HG03196 (cell line): ENCODE results near the gene ARIH1.

ENCODE experiments used
- ATAC-seq: cut with Tn5 transposase; IDR thresholded peaks from one replicate; pipeline ENCODE4 v1.9.1; 2021; ENCODE audit not compliant: unreplicated experiment

Gene ARIH1

DNA sequence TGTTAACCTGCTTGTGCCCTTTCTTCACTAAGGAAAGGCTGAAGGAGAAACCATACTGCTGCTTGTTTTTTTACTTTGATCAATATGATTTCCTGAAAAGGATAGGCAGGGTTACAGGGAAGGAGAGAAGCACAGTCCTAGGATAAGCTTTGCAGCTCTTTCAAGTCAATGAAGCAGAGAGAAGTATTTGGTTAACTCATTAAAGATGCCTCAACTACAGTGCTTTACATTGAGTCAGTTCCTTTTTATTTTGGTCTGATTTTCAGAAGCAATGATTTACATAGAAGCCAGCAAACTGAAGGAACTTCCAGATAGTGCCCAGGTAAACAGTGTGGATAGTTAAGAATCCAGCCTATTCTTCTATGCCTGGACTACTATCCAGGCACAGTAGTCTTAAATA lies 64.8 kb downstream of the ARIH1 start:
- ATAC-seq, result no peak

DNA sequence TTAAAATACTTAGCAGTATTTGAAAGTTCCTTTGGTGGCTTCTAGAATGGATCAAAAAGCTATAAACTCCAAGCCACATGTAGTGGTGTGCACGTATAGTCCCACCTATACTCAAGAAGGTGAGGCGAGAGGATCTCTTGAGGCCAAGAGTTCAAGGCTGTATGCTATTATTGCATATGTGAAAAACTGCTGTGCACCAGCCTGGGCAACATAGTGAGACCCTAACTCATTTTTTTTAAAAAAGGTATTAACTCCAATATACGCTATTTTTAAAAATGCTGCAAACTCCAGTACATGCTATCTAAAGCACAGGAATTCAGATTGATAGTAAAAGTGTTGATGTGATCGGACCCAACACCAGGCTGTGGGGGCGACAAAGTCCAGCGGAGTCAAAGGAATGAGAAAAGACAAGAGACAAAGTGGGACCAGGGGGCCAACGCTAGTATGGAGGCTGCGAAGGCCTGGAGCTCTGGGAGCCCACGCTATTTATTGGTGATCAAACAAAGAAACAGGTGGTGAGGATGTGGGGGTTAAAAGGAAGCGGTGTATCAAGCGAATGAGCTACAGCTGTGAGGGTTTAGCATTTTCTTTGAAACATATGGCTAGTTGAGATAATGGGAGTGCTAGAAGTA lies 66.6 kb downstream of the ARIH1 start:
- ATAC-seq, result no peak

DNA sequence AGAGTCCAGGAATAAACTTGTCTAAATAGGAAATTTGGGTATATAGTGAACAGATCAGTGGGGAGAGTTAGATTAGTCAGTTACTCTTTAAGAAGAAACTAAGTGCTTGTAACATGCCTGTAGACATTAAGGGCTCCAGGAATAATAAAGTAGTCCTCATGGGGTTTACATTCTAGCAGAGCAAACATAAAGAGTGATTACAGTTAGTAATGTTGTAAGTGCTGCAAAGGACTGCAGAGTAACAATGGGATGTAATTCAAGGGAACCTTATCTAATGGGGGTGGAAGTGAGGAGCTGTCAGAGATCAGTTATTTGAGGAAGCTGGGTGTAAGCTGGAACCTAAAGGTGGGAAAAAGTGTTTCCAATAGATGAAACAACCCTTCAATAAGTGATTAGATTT lies 67.5 kb downstream of the ARIH1 start:
- no peak for ATAC-seq

DNA sequence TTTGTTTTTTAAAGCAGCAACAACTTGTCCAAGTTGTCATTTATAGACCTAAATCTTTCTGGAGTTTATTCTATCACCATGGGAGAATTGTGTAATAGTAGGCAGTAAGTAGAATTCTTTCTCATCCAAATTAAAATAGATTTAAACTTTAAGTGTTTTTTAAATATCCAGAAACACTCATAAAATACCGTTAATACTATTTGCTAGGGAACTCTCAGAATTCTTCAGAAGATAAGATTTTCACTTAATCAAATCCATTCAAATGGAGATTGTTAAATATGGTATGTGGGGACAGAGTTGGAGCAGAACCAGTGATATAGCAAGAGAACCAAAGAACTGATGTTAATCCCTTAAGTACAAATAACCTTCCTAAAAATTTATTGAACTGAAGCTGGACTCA lies 71.0 kb downstream of the ARIH1 start:
- no peak for ATAC-seq

DNA sequence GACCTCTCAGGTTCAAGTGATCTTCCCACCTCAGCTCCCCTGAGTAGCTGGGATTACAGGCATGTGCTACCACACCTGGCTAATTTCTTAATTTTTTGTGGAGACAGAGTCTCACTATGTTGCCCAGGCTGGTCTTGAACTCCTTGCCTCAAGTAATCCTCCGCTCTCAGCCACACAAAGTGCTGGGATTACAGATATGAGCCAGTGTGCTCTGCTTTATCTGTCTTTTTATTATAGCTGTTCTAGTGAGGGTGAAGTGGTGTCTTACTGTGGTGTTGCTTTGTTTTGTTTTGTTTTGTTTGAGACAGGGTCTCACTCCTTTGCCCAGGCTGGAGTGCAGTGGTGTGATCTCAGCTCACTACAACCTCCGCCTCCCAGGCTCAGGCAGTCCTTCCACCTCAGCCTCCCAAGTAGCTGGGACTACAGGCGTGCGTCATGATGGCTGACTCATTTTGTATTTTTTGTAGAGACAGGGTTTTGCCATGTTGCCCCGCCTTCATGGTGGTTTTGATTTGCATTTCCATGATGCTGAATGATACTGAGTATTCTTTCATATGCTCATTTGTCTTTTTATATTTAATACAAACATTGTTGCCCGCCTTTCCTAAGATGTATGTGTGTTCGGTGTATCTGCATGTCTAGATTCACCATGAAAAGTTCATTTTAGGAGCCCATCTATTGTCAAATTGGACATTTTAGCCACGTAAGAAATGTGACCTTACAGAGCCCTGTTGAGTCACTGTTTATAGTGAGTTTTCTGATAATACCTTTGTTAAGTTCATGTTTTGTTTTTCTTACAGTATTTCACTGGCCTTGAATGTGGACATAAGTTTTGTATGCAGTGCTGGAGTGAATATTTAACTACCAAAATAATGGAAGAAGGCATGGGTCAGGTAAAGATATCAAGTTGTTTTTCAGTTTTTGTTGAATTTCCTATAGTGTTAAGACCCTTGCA lies 80.6 kb downstream of the ARIH1 start:
- no peak for ATAC-seq

DNA sequence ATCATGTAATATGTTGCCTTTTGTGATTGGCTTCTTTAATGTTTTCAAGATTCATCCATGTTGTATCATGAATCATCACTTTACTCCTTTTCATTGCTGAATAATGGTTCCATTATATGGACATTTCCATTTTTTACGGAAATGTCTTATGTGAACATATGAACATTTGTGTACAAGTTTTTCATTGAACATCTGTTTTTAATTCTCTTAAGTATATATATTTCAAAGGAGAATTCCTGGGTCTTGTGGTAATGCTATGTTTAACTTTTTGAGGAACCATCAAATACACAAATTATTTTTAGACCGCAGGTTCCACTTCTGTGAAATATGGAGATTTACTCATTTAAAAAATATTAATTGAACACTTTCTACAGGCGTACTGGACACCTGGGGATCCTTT lies 85.7 kb downstream of the ARIH1 start:
- ATAC-seq, result no peak

DNA sequence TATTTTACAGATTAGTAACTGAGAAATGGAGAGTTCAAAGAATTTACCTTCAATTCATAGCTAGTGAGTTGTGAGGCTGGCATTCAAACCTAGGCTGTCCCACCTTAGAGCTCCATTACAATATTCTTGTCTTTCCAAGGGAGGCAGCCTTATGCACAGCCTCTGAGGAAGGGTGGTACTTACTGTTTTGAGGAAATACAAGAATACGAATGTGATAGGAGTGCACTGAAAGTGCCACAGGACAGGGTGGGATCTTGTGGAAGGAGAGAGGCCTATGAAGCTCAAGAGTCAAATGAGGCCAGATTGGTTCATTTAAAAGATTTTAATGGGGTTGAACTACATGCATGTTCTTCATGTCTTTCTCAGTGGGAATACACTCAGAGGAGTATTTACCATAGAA lies 86.3 kb downstream of the ARIH1 start:
- ATAC-seq, result no peak

DNA sequence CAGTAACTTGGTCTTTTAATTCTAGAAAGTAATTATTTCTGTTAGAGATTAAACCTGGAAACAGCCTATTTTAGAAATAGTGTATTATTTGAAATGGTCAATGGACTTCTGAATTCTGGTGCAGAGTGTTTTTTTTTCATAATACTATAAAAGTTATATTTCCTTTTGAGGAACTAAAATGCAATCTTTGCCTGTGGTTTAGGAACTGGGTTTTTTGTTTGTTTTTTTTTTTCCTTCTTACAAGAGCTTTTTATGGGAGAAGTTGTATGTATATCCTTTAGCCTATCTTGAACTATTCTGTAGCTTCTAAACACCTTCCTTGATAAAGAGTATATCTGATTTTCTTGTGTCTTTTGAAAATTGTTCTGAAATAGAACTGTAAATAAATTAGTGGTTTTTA lies 88.3 kb downstream of the ARIH1 start:
- no peak for ATAC-seq

DNA sequence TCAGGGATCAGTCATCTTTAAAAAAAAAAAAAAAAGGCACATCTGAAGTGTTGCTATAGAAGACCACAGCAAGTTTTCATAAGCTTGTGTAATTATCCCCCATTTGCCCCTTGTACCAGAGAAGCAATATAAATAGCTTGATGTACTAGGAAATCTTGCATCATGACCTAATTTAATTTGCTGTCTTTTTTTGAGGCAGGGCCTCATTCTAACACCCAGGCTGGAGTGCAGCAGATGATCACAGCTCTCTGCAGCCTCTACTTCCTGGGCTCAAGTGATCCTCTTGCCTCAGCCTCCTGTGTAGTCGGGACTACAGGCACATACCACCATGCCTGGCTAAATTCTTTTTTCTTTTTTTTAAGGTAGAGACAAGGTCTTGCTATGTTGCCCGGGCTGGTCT lies 88.7 kb downstream of the ARIH1 start:
- no peak for ATAC-seq

DNA sequence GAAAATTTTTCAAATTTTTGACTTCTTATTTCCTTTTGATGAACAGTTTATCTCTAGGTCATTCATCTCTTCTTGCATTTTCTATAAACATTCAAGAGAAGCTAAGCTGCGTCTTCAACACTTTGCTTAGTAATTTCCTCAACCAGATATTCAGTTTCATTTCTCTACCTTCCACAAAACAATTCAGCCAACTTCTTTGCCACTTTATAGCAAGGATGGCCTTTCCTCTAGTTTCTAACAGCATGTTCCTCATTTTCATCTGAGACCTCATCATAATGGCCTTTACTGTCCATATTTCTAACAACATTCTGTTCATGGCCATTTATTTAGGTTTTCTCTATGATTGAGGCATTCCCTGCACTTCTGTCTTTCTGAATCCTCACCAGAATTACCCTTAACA lies 90.0 kb downstream of the ARIH1 start:
- ATAC-seq, result no peak

DNA sequence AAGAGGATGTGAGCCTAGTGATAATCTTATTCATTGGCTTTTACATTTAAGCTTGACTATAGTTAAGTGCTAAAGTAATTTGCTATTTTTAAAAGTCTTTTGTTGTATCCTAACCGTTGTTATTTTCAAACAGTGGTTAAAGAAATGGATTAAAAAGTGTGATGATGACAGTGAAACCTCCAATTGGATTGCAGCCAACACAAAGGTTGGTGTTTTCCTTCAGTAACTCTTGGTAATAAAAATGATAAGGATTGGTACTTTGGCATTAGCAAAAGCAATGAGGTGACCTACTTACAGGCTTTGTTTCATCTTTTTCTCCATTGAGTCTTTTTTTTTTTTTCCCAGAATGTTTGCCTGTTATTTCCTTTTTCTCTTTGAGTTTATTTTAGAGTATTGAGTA lies 92.8 kb downstream of the ARIH1 start:
- no peak for ATAC-seq

DNA sequence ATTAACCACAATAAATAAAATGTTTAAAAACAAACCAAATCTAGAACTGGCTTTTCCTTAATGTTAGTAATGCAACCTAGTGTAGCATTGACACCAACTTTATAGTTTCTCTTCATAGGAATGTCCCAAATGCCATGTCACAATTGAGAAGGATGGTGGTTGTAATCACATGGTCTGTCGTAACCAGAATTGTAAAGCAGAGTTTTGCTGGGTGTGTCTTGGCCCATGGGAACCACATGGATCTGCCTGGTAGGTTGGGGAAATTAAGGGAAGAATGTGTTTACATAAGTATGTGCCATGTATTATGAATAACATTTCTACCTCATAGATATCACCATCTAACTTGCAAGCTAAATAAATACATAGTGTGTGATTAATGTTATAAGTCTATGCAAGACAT lies 95.9 kb downstream of the ARIH1 start:
- ATAC-seq, result no peak

DNA sequence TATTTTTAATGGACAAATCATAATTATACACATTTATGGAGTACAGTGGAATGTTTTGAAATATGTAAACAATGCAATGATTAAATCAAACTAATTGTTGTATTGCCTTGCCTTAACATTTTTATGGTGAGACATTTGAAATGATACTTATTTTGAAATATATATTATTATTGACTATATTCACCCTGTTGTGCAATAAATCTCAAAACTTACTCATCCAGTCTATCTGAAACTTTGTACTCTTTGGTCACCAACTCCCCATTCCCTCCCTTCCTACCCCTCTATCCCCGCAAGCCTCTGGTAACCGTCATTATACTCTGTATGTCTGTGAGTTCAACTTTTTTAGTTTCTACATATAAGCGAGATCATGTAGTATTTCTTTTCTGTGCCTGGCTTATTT lies 105.7 kb downstream of the ARIH1 start:
- ATAC-seq, result no peak

DNA sequence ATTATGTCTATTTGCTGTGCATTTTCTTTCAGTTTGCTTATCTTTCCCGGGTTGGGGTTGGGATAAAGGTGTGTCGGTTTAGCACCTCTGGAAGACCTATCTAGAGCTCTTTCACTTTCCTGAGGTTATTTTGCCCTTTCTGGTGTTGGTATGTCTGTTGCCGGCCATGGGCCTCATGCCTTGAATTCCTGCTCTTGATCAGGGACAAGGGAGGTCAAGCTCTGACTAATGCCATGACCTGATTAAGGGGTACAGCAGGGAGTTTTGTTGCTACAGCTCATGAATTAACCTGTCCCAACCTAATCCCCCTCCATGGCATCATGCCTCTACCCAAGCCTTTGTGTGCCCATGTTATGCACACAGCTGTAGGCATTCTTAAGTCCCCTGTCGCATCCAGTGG lies 109.9 kb downstream of the ARIH1 start:
- ATAC-seq, result no peak

DNA sequence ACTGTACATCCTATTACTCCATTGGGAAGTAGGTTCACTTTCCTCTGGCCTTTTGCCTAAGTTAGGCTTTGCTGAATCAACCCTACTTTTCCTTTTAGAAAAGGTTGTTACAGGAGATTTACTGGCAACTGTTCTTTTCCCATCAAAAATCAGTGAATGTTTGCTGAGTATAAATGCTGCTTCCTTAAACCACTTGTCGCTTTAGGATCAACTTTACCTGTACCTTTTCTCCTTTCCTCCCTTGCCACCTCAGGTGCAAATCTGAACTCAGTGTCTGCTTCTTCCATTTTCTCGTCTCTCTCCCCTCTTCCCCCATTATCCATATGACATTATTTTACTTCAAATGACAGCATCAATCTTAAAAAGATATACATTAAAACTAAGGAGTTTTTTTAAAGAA lies 110.9 kb downstream of the ARIH1 start:
- ATAC-seq, result no peak

DNA sequence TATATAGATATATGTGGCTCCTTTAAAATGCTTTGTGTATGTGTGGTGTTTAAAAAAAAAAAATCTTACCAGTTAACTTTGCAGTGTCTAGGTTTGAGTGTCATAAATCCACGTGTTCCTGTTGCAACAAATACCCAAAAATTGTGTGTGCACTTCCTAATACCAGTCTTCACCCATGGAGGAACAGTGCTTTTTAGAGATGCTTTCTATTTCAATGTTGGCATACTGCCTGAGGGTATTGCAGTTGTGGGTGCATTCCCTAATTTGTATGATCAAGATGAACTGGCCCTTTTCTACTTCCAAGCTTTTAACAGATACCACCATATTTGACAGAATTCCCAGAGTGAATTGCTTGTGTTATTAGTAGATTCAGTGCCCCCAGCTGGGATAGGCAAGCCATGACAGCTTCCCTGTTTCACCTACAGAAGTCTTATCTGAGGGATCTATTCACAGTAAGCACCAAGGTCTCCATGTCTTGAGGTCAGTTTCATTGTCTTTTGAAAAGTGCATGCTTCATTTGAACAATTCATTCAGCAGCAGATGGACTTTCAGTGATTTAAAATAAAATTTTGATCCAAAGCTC lies 111.4 kb downstream of the ARIH1 start:
- no peak for ATAC-seq

DNA sequence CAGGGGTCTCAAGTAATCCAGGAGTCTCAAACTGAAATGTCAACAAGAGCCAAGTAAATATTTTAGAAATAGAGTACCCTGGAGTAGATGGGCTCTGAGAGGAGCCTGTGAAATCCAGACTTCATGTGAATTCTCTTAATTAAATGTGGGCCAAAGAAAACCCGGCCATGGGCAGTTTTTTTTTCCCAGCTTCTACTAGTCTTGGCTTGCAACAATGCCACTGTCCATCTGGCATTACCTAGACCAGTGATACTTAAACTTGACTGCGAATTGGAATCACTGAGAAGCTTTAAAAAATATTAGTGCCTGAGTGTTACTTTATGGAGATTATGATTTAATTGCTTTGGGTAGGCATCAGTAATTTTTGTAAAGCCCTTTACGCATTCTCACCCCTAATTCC lies 114.0 kb downstream of the ARIH1 start:
- no peak for ATAC-seq

DNA sequence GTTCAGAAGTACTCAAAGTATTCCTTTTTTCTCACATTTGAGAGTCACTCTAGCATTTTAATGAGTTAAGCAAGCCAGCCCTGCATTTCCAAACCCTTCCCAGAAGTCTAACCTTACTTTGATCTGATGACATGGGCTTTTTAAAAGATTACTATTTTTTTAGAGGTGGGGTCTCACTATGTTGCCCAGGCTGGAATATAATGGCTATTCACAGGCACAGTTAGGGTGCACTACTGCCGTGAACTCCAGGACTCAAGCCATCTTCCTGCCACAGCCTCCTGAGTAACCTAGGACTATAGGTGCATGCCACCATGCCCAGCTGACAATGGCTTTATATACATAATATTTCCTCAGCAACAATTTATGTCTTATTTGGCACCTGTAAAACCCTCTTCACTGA lies 116.3 kb downstream of the ARIH1 start:
- no peak for ATAC-seq

DNA sequence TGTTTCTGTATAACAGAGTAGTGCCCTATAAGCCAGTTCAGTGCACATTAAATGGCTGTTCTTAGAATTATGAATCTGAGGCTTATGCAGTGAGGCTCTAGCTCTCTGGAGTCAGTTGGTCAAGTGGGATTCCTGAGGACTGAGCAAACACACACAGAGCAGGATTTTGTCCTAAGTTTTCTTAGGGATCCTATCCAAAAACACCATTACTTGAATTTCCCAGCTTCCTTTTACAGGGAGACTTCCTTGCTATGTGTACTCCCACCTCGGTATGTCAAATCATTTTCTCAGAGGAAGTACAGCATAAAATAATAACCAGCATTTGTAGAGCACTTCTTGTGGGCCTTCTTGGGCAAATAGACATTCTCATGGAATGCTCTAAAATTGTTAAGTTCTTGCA lies 117.2 kb downstream of the ARIH1 start:
- no peak for ATAC-seq

DNA sequence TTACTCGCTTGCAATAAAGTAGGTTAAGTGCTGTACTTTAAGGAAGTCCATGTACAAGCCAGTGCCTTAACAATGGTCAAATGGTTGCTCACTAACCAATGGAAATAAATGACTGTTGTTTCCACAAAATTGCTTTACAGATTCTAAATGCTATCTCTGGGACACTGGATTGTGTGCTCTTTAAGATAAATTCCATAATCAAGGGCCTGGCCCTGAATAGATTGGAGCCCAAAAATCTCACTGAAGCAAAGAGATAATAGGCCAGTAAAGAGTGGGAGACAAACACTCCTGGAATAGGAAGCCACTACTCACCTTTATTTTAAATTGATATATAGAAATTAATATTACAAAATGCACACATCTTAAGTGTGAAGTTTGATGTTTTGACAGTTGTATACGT lies 118.0 kb downstream of the ARIH1 start:
- ATAC-seq, result no peak

DNA sequence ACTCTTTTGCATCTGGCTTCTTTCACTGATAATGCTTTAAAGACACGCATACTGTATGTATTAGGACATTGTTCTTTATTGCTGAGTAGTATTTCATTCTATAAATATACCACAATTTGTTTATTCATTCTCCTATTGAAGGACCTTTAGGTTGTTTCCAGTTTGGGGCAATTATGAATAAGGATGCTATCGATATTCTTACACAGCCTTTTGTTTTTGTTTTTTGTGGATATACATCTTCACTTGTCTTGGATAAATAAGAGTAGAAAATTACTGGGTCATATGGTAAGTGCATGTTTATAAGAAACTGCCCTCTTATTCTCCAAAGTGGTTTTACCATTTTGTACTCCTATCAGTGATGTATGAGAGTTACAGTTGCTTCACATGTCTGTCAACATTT lies 118.5 kb downstream of the ARIH1 start:
- no peak for ATAC-seq

DNA sequence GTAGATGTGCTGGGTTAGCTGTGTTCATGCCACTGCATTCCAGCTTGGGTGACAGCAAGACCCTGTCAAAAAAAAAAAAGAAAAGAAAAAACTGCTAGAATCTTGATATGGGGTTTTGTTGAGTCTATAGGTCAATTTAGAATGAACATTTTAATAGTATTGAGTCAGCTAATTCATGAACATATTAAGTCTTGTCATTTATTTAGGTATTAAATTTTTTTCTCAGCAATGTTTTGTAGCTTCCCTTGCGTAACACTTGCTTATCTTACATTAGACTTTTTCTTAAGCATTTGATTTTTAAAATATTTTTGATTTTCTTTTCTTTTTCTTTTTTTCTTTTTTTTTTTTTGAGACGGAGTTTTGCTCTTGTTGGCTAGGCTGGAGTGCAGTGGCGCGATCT lies 119.7 kb downstream of the ARIH1 start:
- ATAC-seq, result no peak
